NCI-H526 treated with DMSO at 0.1 percent for 48 hours (cell line): Measurements from ENCODE around the gene MBNL3.

ENCODE experiments used
- DNase-seq: peaks from one replicate; lab custom pipeline; 2025; lab: John Stamatoyannopoulos, UW

MBNL3 gene, protein sequence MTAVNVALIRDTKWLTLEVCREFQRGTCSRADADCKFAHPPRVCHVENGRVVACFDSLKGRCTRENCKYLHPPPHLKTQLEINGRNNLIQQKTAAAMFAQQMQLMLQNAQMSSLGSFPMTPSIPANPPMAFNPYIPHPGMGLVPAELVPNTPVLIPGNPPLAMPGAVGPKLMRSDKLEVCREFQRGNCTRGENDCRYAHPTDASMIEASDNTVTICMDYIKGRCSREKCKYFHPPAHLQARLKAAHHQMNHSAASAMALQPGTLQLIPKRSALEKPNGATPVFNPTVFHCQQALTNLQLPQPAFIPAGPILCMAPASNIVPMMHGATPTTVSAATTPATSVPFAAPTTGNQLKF

DNA sequence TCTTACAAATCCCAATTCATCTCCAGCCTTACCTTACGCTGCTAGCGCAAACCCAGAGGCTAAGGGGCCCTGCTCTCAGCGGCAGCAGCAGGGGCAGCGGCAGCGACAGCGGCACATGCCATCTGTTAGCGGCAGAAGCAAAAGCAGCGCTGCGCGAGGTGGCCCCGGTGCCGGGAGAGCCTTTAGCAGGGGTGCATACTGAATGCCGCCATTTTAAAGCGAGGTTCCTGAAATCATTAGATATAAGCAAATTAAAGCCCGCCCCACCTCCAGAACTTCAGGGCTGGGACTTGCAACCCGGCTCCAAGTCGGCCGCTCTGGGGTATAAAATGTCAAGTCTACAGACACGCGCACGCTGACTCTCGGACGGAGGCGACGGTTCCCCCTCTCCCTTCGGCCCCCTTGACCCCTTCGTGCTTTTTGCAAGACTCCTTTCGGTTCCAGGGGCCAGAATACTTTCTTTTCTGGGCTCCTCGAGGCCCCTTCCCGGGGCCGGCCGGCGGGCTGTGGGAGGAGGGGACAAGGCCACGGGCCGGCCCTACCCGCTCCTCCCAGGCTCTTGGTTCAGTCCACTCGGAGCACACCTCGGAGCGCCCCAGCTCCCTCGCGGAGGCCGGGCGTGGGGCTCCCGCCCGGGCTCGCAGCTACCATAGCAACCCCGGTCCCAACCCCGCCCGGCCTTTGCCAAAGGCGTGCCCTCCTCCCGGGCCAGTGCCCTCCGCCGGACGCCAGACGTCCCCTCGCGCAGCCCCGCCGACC, at the start of gene MBNL3:
Gene MBNL3 (minus strand): TSS at position 220 of the 759 bp plus-strand sequence. CDS start 49,427 bp downstream, outside the sequence.
- peak; percentile 68 for DNase-seq

GRCh38 chrX:132533409-132533808, 44.6 kb upstream of the MBNL3 start:
- DNase-seq, result no peak

GRCh38 chrX:132532913-132533312, 44.1 kb upstream of the MBNL3 start:
- DNase-seq, result no peak

DNA sequence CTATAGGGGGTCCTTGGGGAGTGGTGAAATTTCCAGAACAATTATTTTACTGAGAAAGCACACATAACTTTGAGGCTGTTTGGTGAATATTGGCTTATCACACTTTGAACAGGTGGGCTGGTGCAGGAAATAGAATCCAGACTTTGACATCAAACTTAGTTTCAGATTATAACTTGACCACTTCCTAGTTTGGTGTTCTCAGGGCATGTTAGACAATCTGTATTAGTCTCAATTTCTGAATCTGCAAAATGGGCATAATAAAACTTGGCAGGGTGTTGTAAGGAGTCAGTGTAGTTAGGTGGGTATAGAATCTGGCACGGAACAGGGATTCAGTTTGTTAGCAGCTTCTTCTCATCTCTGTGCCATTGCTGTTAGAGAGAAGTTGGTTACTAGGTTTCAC, 43.3 kb upstream of the MBNL3 start:
- no peak for DNase-seq

- no peak for DNase-seq
Observed at GRCh38 chrX:132520792-132521191, 32.0 kb upstream of the MBNL3 start.

GRCh38 chrX:132520213-132520612, 31.4 kb upstream of the MBNL3 start:
- DNase-seq, result no peak

- DNase-seq, result no peak
Observed at GRCh38 chrX:132518401-132518800, 29.6 kb upstream of the MBNL3 start.

GRCh38 chrX:132508834-132509233, 20.0 kb upstream of the MBNL3 start:
- DNase-seq, result no peak

GRCh38 chrX:132505116-132505515, 16.3 kb upstream of the MBNL3 start:
- DNase-seq, result no peak

DNA sequence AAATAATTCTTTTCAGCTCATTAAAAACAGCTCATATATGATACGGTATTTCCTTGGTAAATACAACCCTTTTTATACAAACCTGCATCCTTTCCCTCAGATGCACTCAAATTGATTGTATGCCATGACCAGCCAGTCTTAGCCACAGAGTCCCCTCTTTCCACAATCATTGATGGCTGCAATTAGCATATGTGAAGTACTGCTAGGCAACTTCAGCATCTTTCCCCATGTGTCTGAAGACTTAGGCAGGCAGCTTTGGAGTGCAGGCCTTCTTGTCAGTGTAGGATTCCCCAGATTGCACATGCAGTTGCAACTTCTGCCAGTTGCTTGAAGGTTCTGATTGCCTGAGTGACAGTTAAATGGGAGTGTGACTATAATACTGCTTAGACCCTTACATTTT, 15.6 kb upstream of the MBNL3 start:
- DNase-seq, result no peak

DNA sequence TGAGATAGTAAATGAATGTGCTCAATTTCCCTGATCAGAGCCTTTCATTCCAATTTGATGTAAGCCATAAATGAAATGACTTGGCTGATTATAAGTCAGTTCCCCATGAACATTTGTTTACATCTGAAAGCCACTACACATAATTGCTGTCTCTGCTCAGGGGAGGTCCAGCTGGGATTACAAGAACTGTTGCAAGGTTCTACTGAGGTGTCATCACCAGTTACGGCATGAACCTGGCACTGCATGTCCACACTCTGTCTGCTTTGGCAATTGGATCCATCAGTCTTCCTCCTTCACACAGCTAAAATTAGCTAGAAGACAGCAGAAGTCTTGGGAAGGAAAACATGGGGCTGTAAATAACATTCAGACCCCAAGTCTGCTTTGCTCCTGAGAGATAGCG, 12.8 kb upstream of the MBNL3 start:
- no peak for DNase-seq

DNA sequence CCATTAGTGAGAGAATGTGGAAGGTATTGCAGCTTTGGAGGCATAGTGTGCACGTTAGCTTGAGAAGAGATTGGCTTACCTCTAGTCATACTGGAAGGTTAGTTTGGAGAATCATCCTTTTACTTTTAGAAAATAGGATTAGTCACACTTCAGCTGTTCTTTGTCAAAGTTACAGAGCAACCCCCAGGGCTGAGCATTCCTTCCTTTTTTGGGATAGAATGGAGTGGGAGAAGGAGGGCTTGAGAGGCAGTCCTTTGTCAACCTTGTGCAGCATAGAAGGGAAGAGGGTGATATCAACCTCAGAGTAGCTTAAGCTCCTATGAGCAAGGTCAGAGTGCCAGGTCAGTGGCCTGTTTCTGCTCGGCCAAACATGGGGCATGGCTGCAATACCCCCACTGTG, 8.6 kb upstream of the MBNL3 start:
- no peak for DNase-seq

- no peak for DNase-seq
Observed at GRCh38 chrX:132493095-132493494, 4.3 kb upstream of the MBNL3 start.

- peak; percentile 68 for DNase-seq
Observed at GRCh38 chrX:132491191-132491590, 2.4 kb upstream of the MBNL3 start.

DNA sequence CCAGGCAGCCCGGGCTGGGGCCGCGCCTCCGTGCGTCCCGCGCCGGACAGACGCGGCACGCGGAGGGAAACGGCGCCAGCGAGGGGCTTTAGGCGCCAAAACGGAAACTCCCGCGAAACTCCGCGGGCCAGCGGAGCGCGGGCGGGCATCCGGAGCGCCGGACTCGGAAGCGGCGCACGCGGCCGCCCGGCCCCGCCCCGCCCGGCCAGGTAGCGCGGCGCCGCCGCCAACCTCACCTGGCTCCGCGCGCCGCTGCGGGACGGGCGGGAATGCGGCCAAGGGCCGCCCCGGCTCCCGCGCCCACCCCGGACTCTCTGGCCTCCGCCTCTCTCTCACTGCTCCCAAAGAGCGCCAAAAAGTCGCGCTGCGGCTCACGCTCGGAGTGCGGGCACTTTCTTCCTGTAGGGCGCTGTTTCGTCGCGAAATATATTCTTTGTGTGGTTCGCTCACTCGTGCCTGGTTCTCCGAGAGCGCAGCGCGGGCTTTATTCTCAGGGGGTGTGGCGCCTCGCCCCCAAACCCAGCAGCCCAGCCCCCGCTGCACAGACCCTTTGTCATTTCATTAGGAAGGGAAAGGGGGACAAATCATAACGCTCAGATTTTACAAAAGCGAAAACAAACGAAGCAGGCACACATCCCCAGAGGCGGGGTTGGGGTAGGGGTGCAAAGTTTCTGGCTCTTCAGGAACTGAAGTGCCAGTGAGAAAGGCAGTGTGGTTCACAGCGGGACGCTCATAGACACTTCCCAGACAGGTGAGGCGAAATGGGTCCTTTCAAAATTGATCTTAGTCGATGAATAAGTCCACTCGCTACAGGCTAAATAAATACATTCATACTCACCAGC, 961 bp upstream of the MBNL3 start:
- DNase-seq, result peak; percentile 44

- peak; percentile 17 for DNase-seq
Observed at GRCh38 chrX:132488180-132488705, 595 bp downstream of the MBNL3 start.

GRCh38 chrX:132486599-132487178, 2.1 kb downstream of the MBNL3 start:
- no peak for DNase-seq

DNA sequence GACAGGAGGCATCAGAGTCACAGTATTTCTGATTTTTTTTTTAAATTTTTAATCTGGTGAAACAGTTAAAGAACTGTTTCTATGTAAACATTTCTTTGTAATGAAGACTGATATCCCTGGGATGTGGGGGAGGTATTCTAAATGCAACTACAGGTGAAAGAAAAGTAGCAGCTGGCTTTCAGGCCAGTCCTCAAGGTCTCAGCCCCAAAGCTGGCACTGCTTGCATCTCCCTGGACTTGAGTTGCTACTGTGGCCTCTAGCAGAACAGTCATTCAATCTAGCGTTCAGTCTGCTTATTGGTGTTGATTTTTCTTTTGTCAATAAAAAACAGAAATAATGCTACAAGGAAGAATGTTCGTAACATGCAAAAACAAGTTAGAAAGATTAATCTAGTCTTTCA, 4.9 kb downstream of the MBNL3 start:
- DNase-seq, result no peak

- peak; percentile 91 for DNase-seq
Observed at GRCh38 chrX:132483488-132483887, 5.3 kb downstream of the MBNL3 start.

DNA sequence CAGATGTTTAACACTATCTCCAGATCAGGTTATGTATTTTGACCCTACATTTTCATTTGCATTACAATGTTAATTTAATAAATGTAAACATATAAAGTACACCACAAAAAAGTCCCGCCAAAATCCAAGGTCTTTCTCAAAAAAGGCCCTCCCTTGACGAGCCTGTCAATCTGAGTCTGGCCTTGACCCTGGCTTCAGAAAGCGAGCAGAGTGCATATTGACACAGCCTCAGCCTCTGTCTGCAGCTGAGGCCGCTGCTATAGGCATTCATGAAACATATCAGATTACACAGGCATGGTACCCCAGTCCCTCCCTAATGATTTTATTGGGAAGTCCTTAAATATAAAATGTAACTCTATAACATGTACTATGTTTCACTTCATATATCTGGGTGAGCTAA, 6.2 kb downstream of the MBNL3 start:
- DNase-seq, result no peak

GRCh38 chrX:132481449-132481848, 7.4 kb downstream of the MBNL3 start:
- no peak for DNase-seq
